ENCODE data around the gene SPATA3.

GRCh38 chr2:231011526-231011925 lies 15.6 kb downstream of the SPATA3 start:
- TF ChIP-seq, protein P1, sequence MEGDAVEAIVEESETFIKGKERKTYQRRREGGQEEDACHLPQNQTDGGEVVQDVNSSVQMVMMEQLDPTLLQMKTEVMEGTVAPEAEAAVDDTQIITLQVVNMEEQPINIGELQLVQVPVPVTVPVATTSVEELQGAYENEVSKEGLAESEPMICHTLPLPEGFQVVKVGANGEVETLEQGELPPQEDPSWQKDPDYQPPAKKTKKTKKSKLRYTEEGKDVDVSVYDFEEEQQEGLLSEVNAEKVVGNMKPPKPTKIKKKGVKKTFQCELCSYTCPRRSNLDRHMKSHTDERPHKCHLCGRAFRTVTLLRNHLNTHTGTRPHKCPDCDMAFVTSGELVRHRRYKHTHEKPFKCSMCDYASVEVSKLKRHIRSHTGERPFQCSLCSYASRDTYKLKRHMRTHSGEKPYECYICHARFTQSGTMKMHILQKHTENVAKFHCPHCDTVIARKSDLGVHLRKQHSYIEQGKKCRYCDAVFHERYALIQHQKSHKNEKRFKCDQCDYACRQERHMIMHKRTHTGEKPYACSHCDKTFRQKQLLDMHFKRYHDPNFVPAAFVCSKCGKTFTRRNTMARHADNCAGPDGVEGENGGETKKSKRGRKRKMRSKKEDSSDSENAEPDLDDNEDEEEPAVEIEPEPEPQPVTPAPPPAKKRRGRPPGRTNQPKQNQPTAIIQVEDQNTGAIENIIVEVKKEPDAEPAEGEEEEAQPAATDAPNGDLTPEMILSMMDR (IDR thresholded peaks at IDR 0.05), result no peak
- no peak for TF ChIP-seq MAZ (IDR thresholded peaks at IDR 0.05; ENCODE audit: borderline replicate concordance, low read depth, low read length)
- TF ChIP-seq POLR2A (IDR thresholded peaks at IDR 0.05; ENCODE audit: low read length), result no peak
- no peak for TF ChIP-seq RAD21 (conservative IDR thresholded peaks at IDR 0.05 in 1 of 2, IDR thresholded peaks at IDR 0.05 in 1 of 2)
- no peak for TF ChIP-seq MAX (IDR thresholded peaks at IDR 0.05)
- TF ChIP-seq, protein P2, sequence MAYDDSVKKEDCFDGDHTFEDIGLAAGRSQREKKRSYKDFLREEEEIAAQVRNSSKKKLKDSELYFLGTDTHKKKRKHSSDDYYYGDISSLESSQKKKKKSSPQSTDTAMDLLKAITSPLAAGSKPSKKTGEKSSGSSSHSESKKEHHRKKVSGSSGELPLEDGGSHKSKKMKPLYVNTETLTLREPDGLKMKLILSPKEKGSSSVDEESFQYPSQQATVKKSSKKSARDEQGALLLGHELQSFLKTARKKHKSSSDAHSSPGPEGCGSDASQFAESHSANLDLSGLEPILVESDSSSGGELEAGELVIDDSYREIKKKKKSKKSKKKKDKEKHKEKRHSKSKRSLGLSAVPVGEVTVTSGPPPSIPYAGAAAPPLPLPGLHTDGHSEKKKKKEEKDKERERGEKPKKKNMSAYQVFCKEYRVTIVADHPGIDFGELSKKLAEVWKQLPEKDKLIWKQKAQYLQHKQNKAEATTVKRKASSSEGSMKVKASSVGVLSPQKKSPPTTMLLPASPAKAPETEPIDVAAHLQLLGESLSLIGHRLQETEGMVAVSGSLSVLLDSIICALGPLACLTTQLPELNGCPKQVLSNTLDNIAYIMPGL (CRISPR knock-in tag; IDR thresholded peaks at IDR 0.05; ENCODE audit: borderline replicate concordance), result no peak
- no peak for TF ChIP-seq ESRRA (IDR thresholded peaks at IDR 0.05; ENCODE audit: borderline replicate concordance, low read length)
- TF ChIP-seq, protein P3, sequence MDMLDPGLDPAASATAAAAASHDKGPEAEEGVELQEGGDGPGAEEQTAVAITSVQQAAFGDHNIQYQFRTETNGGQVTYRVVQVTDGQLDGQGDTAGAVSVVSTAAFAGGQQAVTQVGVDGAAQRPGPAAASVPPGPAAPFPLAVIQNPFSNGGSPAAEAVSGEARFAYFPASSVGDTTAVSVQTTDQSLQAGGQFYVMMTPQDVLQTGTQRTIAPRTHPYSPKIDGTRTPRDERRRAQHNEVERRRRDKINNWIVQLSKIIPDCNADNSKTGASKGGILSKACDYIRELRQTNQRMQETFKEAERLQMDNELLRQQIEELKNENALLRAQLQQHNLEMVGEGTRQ (IDR thresholded peaks at IDR 0.05), result no peak
- TF ChIP-seq JUN (IDR thresholded peaks at IDR 0.05), result no peak
- TF ChIP-seq RFX5 (IDR thresholded peaks at IDR 0.05), result no peak
- no peak for TF ChIP-seq MYC (IDR thresholded peaks at IDR 0.05; ENCODE audit: borderline replicate concordance, low read length)
